Left lung (tissue), 10 donors: ENCODE measurements around the gene MED10. TPM values are rescaled to one million over a fixed set of nuclear protein-coding genes. Genes with fewer than 3 reads are reported as not detected.

Experiments
- ATAC-seq: fragments of 200-7000 bp; cut with Tn5 transposase; one replicate; pipeline ENCODE4 v1.9.1; 2020; ENCODE audit warnings: moderate library complexity
- DNase-seq, 4 donors: peaks; one replicate each; pipeline ENCODE4 v3.0.0-alpha.2; 2013 to 2020
- H3K27ac ChIP-seq, 2 donors: fragments of 200-600 bp; sonication (generic) in 1 of 2; one replicate each; pipeline versions ENCODE4 v1.5.0 to v1.8.0; 2020 to 2021
- H3K27me3 ChIP-seq, 2 donors: fragments of 200-600 bp; sonication (generic) in 1 of 2; one replicate each; pipeline versions ENCODE4 v1.5.0 to v1.8.0; 2020 to 2021
- H3K36me3 ChIP-seq, 2 donors: fragments of 200-600 bp; sonication (generic) in 1 of 2; one replicate each; pipeline versions ENCODE4 v1.5.0 to v1.8.0; 2020 to 2021
- H3K4me1 ChIP-seq, 2 donors: fragments of 200-600 bp; one replicate each; pipeline ENCODE4 v1.8.0; 2021
- H3K4me3 ChIP-seq, 2 donors: fragments of 200-600 bp; sonication (generic) in 1 of 2; one replicate each; pipeline versions ENCODE4 v1.5.0 to v1.8.0; 2020 to 2021; ENCODE audit warnings: mild to moderate bottlenecking in 1 of 2
- H3K9me3 ChIP-seq, 2 donors: fragments of 200-600 bp; sonication (generic) in 1 of 2; one replicate each; pipeline versions ENCODE4 v1.5.0 to v1.8.0; 2020 to 2021
- CTCF ChIP-seq, 2 donors: fragments of 200-600 bp; sonication (generic) in 1 of 2; IDR thresholded peaks; one replicate each; pipeline versions ENCODE4 v1.5.0 to v1.8.0; 2021; ENCODE audit warnings: antibody characterized with exemption in 2 of 2
- intact Hi-C, 2 donors: fragments of 100-400 bp; cut with DNase I; formaldehyde crosslinking; loops; one replicate each; pipeline versions ENCODE4 v1.11.2 to v1.14.2; 2022
- polyA plus RNA-seq, 6 donors: library from polyadenylated mRNA; unstranded; fragments of 120-200 nt; gene quantifications; one replicate each; pipeline ENCODE4 v1.2.1, GENCODE V29; 2013; ENCODE audit not compliant: insufficient read length in 6 of 6
- total RNA-seq, 2 donors: library from RNA; stranded (reverse); fragmentation: NEBNext Ultra II Directional; extraction: Animal tissue kit (Norgen Biotek cat#: 25700); gene quantifications; one replicate each; pipeline ENCODE4 v1.2.1, GENCODE V29; 2021
- donor health status: DM: no; HTN: yes; CAD: no.
- donor health status: DM: no; HTN: no; CAD: no.

MED10 gene
- total and polyA plus RNA-seq, 8 donors = 21.4 to 50.6 (median 39.0) TPM

- DNase-seq (no peak), ATAC-seq (no peak)
- no peak overlapping the region for H3K4me3 ChIP-seq
- TF ChIP-seq CTCF (IDR thresholded peaks at IDR 0.05) = no peak
- H3K36me3 ChIP-seq = no peaks in the 10 kb centered on the region
- no peaks in the 10 kb centered on the region for H3K4me1 ChIP-seq
- intact Hi-C loops = no loop called here
- peaks cover 0 to 2% of the 10 kb centered on the region in 2 donors for H3K9me3 ChIP-seq
- no peak overlapping the region for H3K27ac ChIP-seq
- H3K27me3 ChIP-seq = peaks cover 0 to 16% of the 10 kb centered on the region in 2 donors
These were observed 27.2 kb upstream of the MED10 start for GRCh38 chr5:6405591-6405990.

GRCh38 chr5:6404129-6404528 is 25.8 kb upstream of the MED10 start:
- TF ChIP-seq CTCF (IDR thresholded peaks at IDR 0.05) = no peak
- Histone ChIP-seq H3K4me3 (no peak overlapping the region), H3K36me3 (no peaks in the 10 kb centered on the region), H3K27ac (no peak overlapping the region), H3K27me3 (peaks cover 0 to 16% of the 10 kb centered on the region in 2 donors), H3K9me3 (peaks cover 0 to 2% of the 10 kb centered on the region in 2 donors), H3K4me1 (no peaks in the 10 kb centered on the region)
- ATAC-seq (no peak), DNase-seq (no peak)
- intact Hi-C loops = no loop called here

DNA sequence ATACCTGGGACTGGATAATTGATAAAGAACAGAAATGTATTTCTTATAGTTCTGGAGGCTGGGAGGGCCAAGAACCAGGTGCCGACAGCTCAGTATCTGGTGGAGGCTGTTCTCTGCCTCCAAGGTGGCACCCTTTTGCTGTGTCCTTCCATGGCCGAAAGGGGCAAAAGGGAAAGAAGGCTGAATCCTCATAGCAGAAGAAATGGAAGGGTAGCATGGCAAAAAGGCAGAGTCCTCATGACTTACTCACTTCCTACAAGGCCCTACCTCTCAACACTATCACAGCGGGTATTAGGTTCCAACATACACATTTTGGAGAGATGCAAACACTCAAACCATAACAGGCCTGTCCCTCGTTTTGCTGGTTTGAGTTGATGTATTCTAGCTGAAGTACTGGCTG is 25.1 kb upstream of the MED10 start:
- no peak overlapping the region for H3K4me3 ChIP-seq
- ATAC-seq (no peak), DNase-seq (no peak)
- H3K27me3 ChIP-seq = peaks cover 0 to 16% of the 10 kb centered on the region in 2 donors
- H3K36me3 ChIP-seq = no peaks in the 10 kb centered on the region
- intact Hi-C loops = no loop called here
- no peak overlapping the region for H3K27ac ChIP-seq
- TF ChIP-seq CTCF (IDR thresholded peaks at IDR 0.05) = no peak
- no peaks in the 10 kb centered on the region for H3K4me1 ChIP-seq
- no peaks in the 10 kb centered on the region for H3K9me3 ChIP-seq

DNA sequence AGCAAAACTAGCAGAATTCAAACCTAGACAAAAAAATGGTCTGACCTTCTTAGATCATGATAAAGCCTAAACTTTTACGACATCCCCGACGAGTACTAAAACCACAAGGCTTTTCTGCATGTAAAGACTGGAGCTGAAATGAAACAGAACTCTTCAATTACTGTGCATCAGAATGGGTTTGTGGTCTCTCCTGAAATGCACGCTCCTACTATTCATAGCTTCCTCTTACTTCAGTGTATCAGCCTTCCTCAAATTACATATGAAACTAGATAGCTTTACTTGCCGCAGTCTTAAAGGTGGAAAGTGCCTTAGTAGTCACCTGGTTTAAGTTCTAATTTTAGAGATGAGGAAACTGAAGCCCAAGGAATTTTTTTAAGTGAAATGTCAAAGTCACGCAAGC is 24.6 kb upstream of the MED10 start:
- no peaks in the 10 kb centered on the region for H3K9me3 ChIP-seq
- no peaks in the 10 kb centered on the region for H3K4me1 ChIP-seq
- H3K27ac ChIP-seq = no peak overlapping the region
- DNase-seq (no peak), ATAC-seq (no peak)
- H3K4me3 ChIP-seq = no peak overlapping the region
- no peak for TF ChIP-seq CTCF (IDR thresholded peaks at IDR 0.05)
- H3K36me3 ChIP-seq = no peaks in the 10 kb centered on the region
- H3K27me3 ChIP-seq = peaks cover 0 to 16% of the 10 kb centered on the region in 2 donors
- intact Hi-C loops = no loop called here

DNA sequence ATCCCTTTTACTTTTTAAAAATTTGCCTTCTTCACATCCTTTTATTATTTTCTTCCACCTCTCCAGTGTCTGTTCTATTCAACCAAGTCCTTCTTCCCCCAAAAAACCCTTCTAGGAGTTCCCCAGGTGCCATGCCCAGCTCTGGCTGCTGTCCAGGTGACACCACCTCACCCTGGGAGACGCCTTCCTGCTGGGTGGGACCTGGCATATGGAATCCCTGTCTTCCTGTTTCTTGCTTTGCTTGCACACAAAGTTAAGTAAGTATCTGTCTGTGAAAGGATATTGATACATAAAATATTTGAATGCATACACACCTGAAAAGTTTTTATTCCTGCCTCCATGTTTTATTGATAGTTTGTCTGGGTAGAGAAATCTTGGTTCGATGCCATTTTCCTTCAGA is 23.1 kb upstream of the MED10 start:
- DNase-seq (no peak), ATAC-seq (no peak)
- intact Hi-C loops = no loop called here
- H3K36me3 ChIP-seq = no peaks in the 10 kb centered on the region
- no peak for TF ChIP-seq CTCF (IDR thresholded peaks at IDR 0.05)
- no peak overlapping the region for H3K27ac ChIP-seq
- peaks cover 0 to under 1% of the 10 kb centered on the region in 2 donors for H3K27me3 ChIP-seq
- H3K4me3 ChIP-seq = no peak overlapping the region
- H3K4me1 ChIP-seq = no peaks in the 10 kb centered on the region
- no peaks in the 10 kb centered on the region for H3K9me3 ChIP-seq
